Measurements from ENCODE around the gene CELF5. TPM values are rescaled to one million over a fixed set of nuclear protein-coding genes. Genes with fewer than 3 reads are reported as not detected.

Gene CELF5
- total and polyA plus RNA-seq, 9 of the 15 experiments (the other 6 are each of a cell fraction or from before 2014, with no cell fraction given): 0.01 to 0.56 (median 0.22) TPM

GRCh38 chr19:3183721-3184641, 40.5 kb upstream of the CELF5 start (continued):
- no peak for TF ChIP-seq ELK3 (CRISPR knock-in tag; IDR thresholded peaks at IDR 0.05)
- no peak for TF ChIP-seq ZNF133 (CRISPR knock-in tag; IDR thresholded peaks at IDR 0.05)
- no peak for TF ChIP-seq GATAD2A (IDR thresholded peaks at IDR 0.05)
- TF ChIP-seq NCOA4 (IDR thresholded peaks at IDR 0.05; ENCODE audit: partially characterized antibody): peak; percentile 89
- TF ChIP-seq ZBTB43 (CRISPR knock-in tag; IDR thresholded peaks at IDR 0.05): no peak
- no peak for TF ChIP-seq KDM5B (IDR thresholded peaks at IDR 0.05; ENCODE audit: insufficient replicate concordance, low read depth, low read length)
- TF ChIP-seq CBFA2T2 (conservative IDR thresholded peaks at IDR 0.05): peak; percentile 82
- no peak for TF ChIP-seq CAMTA2 (CRISPR knock-in tag; conservative IDR thresholded peaks at IDR 0.05)
- no peak for TF ChIP-seq HEY1 (CRISPR knock-in tag; IDR thresholded peaks at IDR 0.05; ENCODE audit: borderline replicate concordance)
- no peak for TF ChIP-seq HBP1 (CRISPR knock-in tag; IDR thresholded peaks at IDR 0.05)
- no peak; the same call in 1 of the 2 replicates for TF ChIP-seq ZBTB33 (CRISPR knock-in tag; IDR thresholded peaks at IDR 0.05)
- no peak for TF ChIP-seq NR1H2 (CRISPR knock-in tag; IDR thresholded peaks at IDR 0.05)
- TF ChIP-seq SMAD1 (IDR thresholded peaks at IDR 0.05; ENCODE audit: low read depth, low read length, partially characterized antibody): no peak
- TF ChIP-seq RBM34 (IDR thresholded peaks at IDR 0.05; ENCODE audit: borderline replicate concordance, insufficient read depth, low read length): no peak
- TF ChIP-seq U2AF1 (optimal IDR thresholded peaks at IDR 0.05; ENCODE audit: low read depth, low read length): no peak
- no peak for TF ChIP-seq ZNF717 (CRISPR knock-in tag; IDR thresholded peaks at IDR 0.05)
- no peak for TF ChIP-seq IRF2 (CRISPR knock-in tag; IDR thresholded peaks at IDR 0.05)
- no peak for TF ChIP-seq PHB (CRISPR knock-in tag; IDR thresholded peaks at IDR 0.05)
- no peak for TF ChIP-seq CREB5 (CRISPR knock-in tag; IDR thresholded peaks at IDR 0.05)
- TF ChIP-seq TSC22D4 (tag; IDR thresholded peaks at IDR 0.05): no peak

Measured in K562 (cell line).